Body of pancreas (tissue), 4 donors: ENCODE data around the gene CMC1. TPM values are rescaled to one million over a fixed set of nuclear protein-coding genes. Genes with fewer than 3 reads are reported as not detected.

Experiments
- ATAC-seq: fragments of 150-250 bp; one replicate; pipeline ENCODE4 v1.9.1; 2016
- DNase-seq, 4 donors: peaks; one replicate each; pipeline ENCODE4 v3.0.0-alpha.2; 2019
- H3K27ac ChIP-seq, 4 donors: fragments of 200-600 bp; sonication (generic); 1 replicate in 3 of 4; 2 replicates in 1 of 4; pipeline versions ENCODE4 v1.5.1 to v1.6.1; 2016 to 2019; ENCODE audit warnings: mild to moderate bottlenecking in 1 of 4, mixed read lengths in 1 of 4, moderate library complexity in 1 of 4
- H3K27me3 ChIP-seq, 2 donors: fragments of 200-600 bp; sonication (generic); one replicate each; pipeline ENCODE4 v1.6.0; 2016; ENCODE audit warnings: mild to moderate bottlenecking in 1 of 2
- H3K36me3 ChIP-seq, 2 donors: fragments of 200-600 bp; sonication (generic); replicated peaks in 1 of 2; 2 replicates each; pipeline ENCODE4 v1.5.1; 2016; ENCODE audit warnings: low read depth in 2 of 2; ENCODE audit not compliant: insufficient read depth in 1 of 2
- H3K4me1 ChIP-seq: fragments of 200-600 bp; sonication (generic); one replicate; pipeline ENCODE4 v1.6.0; 2016
- H3K4me3 ChIP-seq, 2 donors: fragments of 200-600 bp; sonication (generic); 1 replicate in 1 of 2; 2 replicates in 1 of 2; pipeline ENCODE4 v1.5.1; 2016 to 2019
- H3K9me3 ChIP-seq, 3 donors: fragments of 200-600 bp; sonication (generic); 1 replicate in 2 of 3; 2 replicates in 1 of 3; pipeline ENCODE4 v1.5.1; 2016
- CTCF ChIP-seq, 7 experiments: fragments of 450-650 bp in 4 of 7; fragments of 200-600 bp in 3 of 7; sonication (generic) in 3 of 7; IDR thresholded peaks; one replicate each; pipeline ENCODE4 v1.5.1; 2016 to 2019; ENCODE audit warnings: antibody characterized with exemption in 7 of 7
- POLR2A ChIP-seq, 3 donors: fragments of 450-650 bp; IDR thresholded peaks; one replicate each; pipeline ENCODE4 v1.6.1; 2016; ENCODE audit warnings: antibody characterized with exemption in 3 of 3, mild to moderate bottlenecking in 2 of 3
- WGBS, 2 donors: methylation state at CpG; one replicate each; pipeline ENCODE4 v1.1.5; 2017; 5-methylcytosine and 5-hydroxymethylcytosine counted together
- intact Hi-C: fragments of 100-400 bp; cut with DNase I; formaldehyde crosslinking; loops from one replicate; pipeline ENCODE4 v1.15.1; 2023
- total RNA-seq, 2 donors: library from RNA; depleted of rRNA; stranded (reverse); fragments of >200 nt; gene quantifications; one replicate each; pipeline ENCODE4 v1.1.0, GENCODE V29; 2016

The CMC1 gene
- total RNA-seq, 2 donors from 2014 or later: 2.6 to 5.4 TPM

- no peak for DNase-seq
- WGBS, 2 donors: 80 to 86% methylated on average over 4 of the region's 4 CpGs
- intact Hi-C loops: no loop called here
- Histone ChIP-seq H3K27me3 (no peaks in the 10 kb centered on the region), H3K4me3 (no peak overlapping the region), H3K27ac (no peak overlapping the region), H3K4me1 (no peaks in the 10 kb centered on the region), H3K9me3 (no peaks in the 10 kb centered on the region), H3K36me3 (peaks cover 0 to 7% of the 10 kb centered on the region in 2 donors)
- no peak for TF ChIP-seq POLR2A (IDR thresholded peaks at IDR 0.05)
- peak in 6 of 7 experiments; percentile 53 to 74 (median 66) for TF ChIP-seq CTCF (IDR thresholded peaks at IDR 0.05)
- ATAC-seq: no peak
Observed at GRCh38 chr3:28328188-28329151, 87.1 kb downstream of the CMC1 start.

- H3K36me3 ChIP-seq: peaks cover 0 to 5% of the 10 kb centered on the region in 2 donors
- ATAC-seq: no peak
Observed at GRCh38 chr3:28334552-28334951, 93.1 kb downstream of the CMC1 start.

GRCh38 chr3:28335246-28335645, 93.8 kb downstream of the CMC1 start:
- WGBS, 2 donors: 76 to 77% methylated on average over 2 of the region's 2 CpGs
- ATAC-seq: no peak
- Histone ChIP-seq H3K4me3 (no peak overlapping the region), H3K4me1 (no peaks in the 10 kb centered on the region), H3K27ac (no peak overlapping the region), H3K36me3 (peaks cover 0 to 5% of the 10 kb centered on the region in 2 donors), H3K27me3 (no peaks in the 10 kb centered on the region), H3K9me3 (no peaks in the 10 kb centered on the region)
- DNase-seq: no peak
- intact Hi-C loops: loop anchor here (10.0 kb wide), 1 partner anchor 610 kb away; the partner anchor contains the start of gene EOMES
- TF ChIP-seq CTCF (IDR thresholded peaks at IDR 0.05) (no peak), POLR2A (IDR thresholded peaks at IDR 0.05) (no peak)

More at GRCh38 chr3:28334552-28334951, 93.1 kb downstream of the CMC1 start:
- Histone ChIP-seq H3K4me1 (no peaks in the 10 kb centered on the region), H3K4me3 (no peak overlapping the region), H3K9me3 (no peaks in the 10 kb centered on the region), H3K27ac (no peak overlapping the region), H3K27me3 (no peaks in the 10 kb centered on the region)
- DNase-seq: no peak
- TF ChIP-seq POLR2A (IDR thresholded peaks at IDR 0.05): no peak
- TF ChIP-seq CTCF (IDR thresholded peaks at IDR 0.05): peak in 2 of 7 experiments; percentile 12 to 27
- intact Hi-C loops: loop anchor here (10.0 kb wide), 1 partner anchor 610 kb away; the partner anchor contains the start of gene EOMES

- no peak for DNase-seq
- Histone ChIP-seq H3K4me3 (no peak overlapping the region), H3K27me3 (no peaks in the 10 kb centered on the region), H3K36me3 (peaks cover 0 to 5% of the 10 kb centered on the region in 2 donors), H3K4me1 (peaks cover 2% of the 10 kb centered on the region), H3K27ac (no peak overlapping the region), H3K9me3 (no peaks in the 10 kb centered on the region)
- intact Hi-C loops: loop anchor here (10.0 kb wide), 1 partner anchor 612 kb away; the partner anchor contains the start of gene EOMES
- TF ChIP-seq CTCF (IDR thresholded peaks at IDR 0.05) (no peak), POLR2A (IDR thresholded peaks at IDR 0.05) (no peak)
- no peak for ATAC-seq
Observed at GRCh38 chr3:28337230-28337629, 95.8 kb downstream of the CMC1 start.
